Measurements from ENCODE around the gene ORAI1.

DNA sequence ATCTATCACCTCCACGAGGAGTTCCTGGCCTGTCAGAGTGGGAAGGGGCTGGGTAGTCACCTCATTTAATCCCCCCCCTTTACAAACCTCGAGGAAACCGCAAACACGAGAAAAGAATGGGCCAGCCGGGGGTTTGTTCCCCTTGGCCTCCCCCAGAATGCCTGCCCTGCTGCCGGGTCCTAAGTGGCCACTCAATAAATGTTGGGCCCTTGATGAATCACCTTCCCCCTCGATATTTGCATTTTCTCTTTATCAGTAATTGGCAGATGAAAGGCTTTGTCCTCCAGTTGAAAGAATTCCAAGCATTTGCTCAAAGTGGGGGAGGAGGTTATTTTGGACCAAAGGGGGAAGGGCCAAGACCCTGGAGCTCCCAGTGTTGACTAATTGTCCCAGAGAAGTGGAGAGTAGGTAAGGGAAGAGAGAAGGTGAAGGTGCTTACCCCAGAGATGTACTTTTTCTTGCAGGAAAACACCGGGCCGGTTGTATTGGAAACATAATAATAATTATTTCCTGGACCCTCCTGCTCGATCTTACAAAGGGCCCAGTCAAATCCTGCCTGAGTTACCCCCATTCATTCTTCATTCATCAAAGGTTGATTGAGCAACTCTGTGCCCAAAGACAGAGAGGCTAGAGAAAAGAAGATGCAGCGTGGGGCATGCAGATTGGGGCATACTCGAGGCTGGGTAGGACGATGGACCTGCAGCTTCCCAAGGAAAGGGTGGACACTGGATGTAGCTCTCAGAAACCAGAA, 43.6 kb upstream of the ORAI1 start:
- TF ChIP-seq CTCF (IDR thresholded peaks at IDR 0.05; ENCODE audit: poor library complexity) (no peak), EZH2phosphoT487 (IDR thresholded peaks at IDR 0.05; ENCODE audit: low read depth, severe bottlenecking, unreplicated experiment) (no peak)

All from hepatocyte (in vitro differentiated cells).